Measurements from ENCODE around the gene CCR5AS.
A peak's percentile ranks its signal among the peaks of the same experiment; 100 is the strongest.

The CCR5AS gene

GRCh38 chr3:46360907-46361306 is 46.0 kb downstream of the CCR5AS start:
- Histone ChIP-seq H3K9me3 (no peaks in the 10 kb centered on the region), H3K4me1 (peaks cover 0 to 59% (median 26%) of the 10 kb centered on the region in 6 donors), H3K27me3 (replicated peaks in 1 of 7) (no peaks in the 10 kb centered on the region), H3K4me3 (no peak overlapping the region), H3K27ac (peak overlapping the region in 4 of 8 donors; percentile 34 to 55 (median 52)), H3K36me3 (no peaks in the 10 kb centered on the region)
- TF ChIP-seq POLR2AphosphoS5 (IDR thresholded peaks at IDR 0.05) (no peak), CTCF (IDR thresholded peaks at IDR 0.05 in 8 of 11, conservative IDR thresholded peaks at IDR 0.05 in 3 of 11) (peak in 1 of 11 experiments; percentile 13)
- WGBS, 5 donors = 41 to 68% (median 48%) methylated on average over 6 of the region's 6 CpGs
- DNase-seq = no peak
- intact Hi-C loops (cut with DNase I; ENCODE audit: low total_unique reads) = no loop called here

- Histone ChIP-seq H3K36me3 (no peaks in the 10 kb centered on the region), H3K4me3 (no peak overlapping the region), H3K27ac (peak overlapping the region in 5 of 8 donors; percentile 24 to 55 (median 52)), H3K27me3 (replicated peaks in 1 of 7) (no peaks in the 10 kb centered on the region), H3K4me1 (peaks cover 0 to 68% (median 26%) of the 10 kb centered on the region in 6 donors), H3K9me3 (no peaks in the 10 kb centered on the region)
- DNase-seq = no peak
- intact Hi-C loops (cut with DNase I; ENCODE audit: low total_unique reads) = no loop called here
- TF ChIP-seq POLR2AphosphoS5 (IDR thresholded peaks at IDR 0.05) (no peak), POLR2A (IDR thresholded peaks at IDR 0.05) (no peak), CTCF (IDR thresholded peaks at IDR 0.05 in 8 of 11, conservative IDR thresholded peaks at IDR 0.05 in 3 of 11) (no peak)
- 47 to 57% (median 49%) methylated on average over 11 of the region's 11 CpGs for WGBS, 5 donors
Observed at GRCh38 chr3:46359733-46360493, 47.0 kb downstream of the CCR5AS start.

- 79 to 86% (median 84%) methylated on average over 6 of the region's 6 CpGs for WGBS, 5 donors
- Histone ChIP-seq H3K4me3 (peak overlapping the region in 1 of 8 donors; percentile 64), H3K4me1 (peaks cover 0 to 81% (median 31%) of the 10 kb centered on the region in 6 donors), H3K36me3 (no peaks in the 10 kb centered on the region), H3K27ac (no peak overlapping the region), H3K9me3 (no peaks in the 10 kb centered on the region), H3K27me3 (replicated peaks in 1 of 7) (no peaks in the 10 kb centered on the region)
- DNase-seq = no peak
- intact Hi-C loops (cut with DNase I; ENCODE audit: low total_unique reads) = no loop called here
- no peak for TF ChIP-seq POLR2AphosphoS5 (IDR thresholded peaks at IDR 0.05)
- no peak for TF ChIP-seq POLR2A (IDR thresholded peaks at IDR 0.05)
- no peak for TF ChIP-seq CTCF (IDR thresholded peaks at IDR 0.05 in 8 of 11, conservative IDR thresholded peaks at IDR 0.05 in 3 of 11)
Observed at GRCh38 chr3:46358466-46358865, 48.4 kb downstream of the CCR5AS start.

GRCh38 chr3:46356909-46357308 is 50.0 kb downstream of the CCR5AS start:
- intact Hi-C loops (cut with DNase I; ENCODE audit: low total_unique reads) = no loop called here
- H3K9me3 ChIP-seq = no peaks in the 10 kb centered on the region
- TF ChIP-seq POLR2AphosphoS5 (IDR thresholded peaks at IDR 0.05) (no peak), POLR2A (IDR thresholded peaks at IDR 0.05) (no peak), CTCF (IDR thresholded peaks at IDR 0.05 in 8 of 11, conservative IDR thresholded peaks at IDR 0.05 in 3 of 11) (no peak)
- peaks cover 4 to 88% (median 43%) of the 10 kb centered on the region in 6 donors for H3K4me1 ChIP-seq
- no peaks in the 10 kb centered on the region for H3K27me3 ChIP-seq (replicated peaks in 1 of 7)
- WGBS, 5 donors = 80 to 95% (median 92%) methylated on average over 4 of the region's 4 CpGs
- no peak for DNase-seq
- no peaks in the 10 kb centered on the region for H3K36me3 ChIP-seq
- peak overlapping the region in 3 of 8 donors; percentile 29 to 64 (median 36) for H3K4me3 ChIP-seq
- peak overlapping the region in 2 of 8 donors; percentile 55 to 72 for H3K27ac ChIP-seq

All from spleen (tissue), 11 donors.